ENCODE data around the gene PTPRT. TPM values are rescaled to one million over a fixed set of nuclear protein-coding genes. Genes with fewer than 3 reads are reported as not detected.

PTPRT gene
- total RNA-seq (10 to 100 TPM; 10.7 to 30.8 TPM), polyA plus RNA-seq (ENCODE audit: insufficient read length in 2 of 2) (10 to 100 TPM; 33.2 to 46.1 TPM)
- long read RNA-seq, donor 1: 0 reads
- long read RNA-seq, donor 2: 0 reads
- long read RNA-seq, donor 3: 0 reads
- long read RNA-seq, donor 4: 0 reads

- H3K4me3 ChIP-seq (ENCODE audit: low read depth, low read length): peak within 1 kb of the TSS; percentile 53
- under 1% methylated on average over 113 of the region's 115 CpGs for WGBS (ENCODE audit: insufficient coverage)
- peaks cover 55% of the 10 kb centered on the region for H3K4me1 ChIP-seq (ENCODE audit: control insufficient read depth, insufficient read depth, low read length)
- H3K27ac ChIP-seq (ENCODE audit: low read depth, low read length): no peak within 1 kb of the TSS
- no peaks in the 10 kb centered on the region for H3K9me3 ChIP-seq (ENCODE audit: control insufficient read depth, insufficient read depth, low read length)
- DNase-seq (ENCODE audit: low read depth in 4 of 6, low spot score in 6 of 6): peak in 2 of 6 donors; percentile 65 to 81
- H3K36me3 ChIP-seq (ENCODE audit: control insufficient read depth, insufficient read depth, low read length): no peaks in the 10 kb centered on the region
- peaks cover 15% of the 10 kb centered on the region for H3K27me3 ChIP-seq (ENCODE audit: control insufficient read depth, insufficient read depth, low read length)
Observed at GRCh38 chr20:43189554-43190331, at the start of gene PTPRT. Gene PTPRT (minus strand): TSS chr20:43189906. CDS start chr20:43189733, 173 bp downstream.

- Histone ChIP-seq H3K4me3 (ENCODE audit: low read depth, low read length) (no peak overlapping the region), H3K27me3 (ENCODE audit: control insufficient read depth, insufficient read depth, low read length) (peaks cover 2% of the 10 kb centered on the region), H3K36me3 (ENCODE audit: control insufficient read depth, insufficient read depth, low read length) (no peaks in the 10 kb centered on the region), H3K4me1 (ENCODE audit: control insufficient read depth, insufficient read depth, low read length) (peaks cover 3% of the 10 kb centered on the region), H3K27ac (ENCODE audit: low read depth, low read length) (no peak overlapping the region), H3K9me3 (ENCODE audit: control insufficient read depth, insufficient read depth, low read length) (no peaks in the 10 kb centered on the region)
- DNase-seq (ENCODE audit: low read depth in 4 of 6, low spot score in 6 of 6): peak in 1 of 6 donors; percentile 55
- WGBS (ENCODE audit: insufficient coverage): 88% methylated on average over 1 of the region's 3 CpGs
Observed at GRCh38 chr20:43238833-43239232, 49.1 kb upstream of the PTPRT start.

DNA sequence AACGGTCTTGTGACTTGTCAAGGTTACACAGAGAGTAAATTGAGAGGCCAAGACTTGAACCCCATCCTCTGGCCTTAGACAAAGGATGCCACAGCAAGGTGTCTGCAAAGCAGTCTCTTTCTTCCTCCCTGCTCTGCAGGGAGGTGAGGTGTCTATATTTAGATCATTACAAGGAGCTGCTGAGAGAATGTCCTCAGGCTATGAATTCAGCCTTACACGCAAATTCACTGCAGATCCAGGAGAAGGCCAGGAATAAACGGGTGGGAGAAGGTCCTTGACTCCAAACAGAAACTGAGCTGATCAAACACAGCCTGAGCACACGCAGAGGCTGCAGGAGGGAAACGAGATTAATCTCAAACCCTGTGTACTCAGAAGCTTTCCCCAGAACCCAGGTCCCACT lies 48.6 kb upstream of the PTPRT start:
- H3K27me3 ChIP-seq (ENCODE audit: control insufficient read depth, insufficient read depth, low read length): peaks cover 2% of the 10 kb centered on the region
- 63% methylated on average over 4 of the region's 5 CpGs for WGBS (ENCODE audit: insufficient coverage)
- H3K9me3 ChIP-seq (ENCODE audit: control insufficient read depth, insufficient read depth, low read length): no peaks in the 10 kb centered on the region
- no peak overlapping the region for H3K27ac ChIP-seq (ENCODE audit: low read depth, low read length)
- H3K36me3 ChIP-seq (ENCODE audit: control insufficient read depth, insufficient read depth, low read length): no peaks in the 10 kb centered on the region
- no peaks in the 10 kb centered on the region for H3K4me1 ChIP-seq (ENCODE audit: control insufficient read depth, insufficient read depth, low read length)
- H3K4me3 ChIP-seq (ENCODE audit: low read depth, low read length): no peak overlapping the region
- DNase-seq (ENCODE audit: low read depth in 4 of 6, low spot score in 6 of 6): no peak

DNA sequence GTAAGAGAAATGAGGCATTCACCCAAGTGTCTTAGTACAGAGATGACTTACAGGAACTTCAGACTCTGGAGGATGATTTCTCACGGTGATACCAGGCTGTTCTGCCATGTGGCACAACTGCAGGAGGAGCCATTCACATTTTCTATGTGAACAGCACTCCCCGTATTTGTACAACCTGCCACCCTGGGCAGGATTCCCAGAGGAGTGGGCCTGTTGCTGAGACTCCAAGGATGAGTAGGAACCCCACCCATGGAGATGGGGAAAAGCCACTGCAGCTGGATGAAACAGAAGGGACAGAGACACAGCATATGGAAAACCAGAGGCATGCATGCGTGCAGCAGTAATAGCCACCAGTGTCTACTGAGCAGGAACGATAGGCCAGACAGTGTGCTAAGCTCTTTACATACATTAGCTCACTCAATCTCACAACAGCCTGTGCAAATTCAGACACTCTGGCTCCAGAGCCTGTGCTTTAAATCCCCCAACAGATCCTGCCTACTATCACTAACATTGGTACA lies 48.0 kb upstream of the PTPRT start:
- Histone ChIP-seq H3K4me3 (ENCODE audit: low read depth, low read length) (no peak overlapping the region), H3K9me3 (ENCODE audit: control insufficient read depth, insufficient read depth, low read length) (no peaks in the 10 kb centered on the region), H3K27me3 (ENCODE audit: control insufficient read depth, insufficient read depth, low read length) (peaks cover 2% of the 10 kb centered on the region), H3K36me3 (ENCODE audit: control insufficient read depth, insufficient read depth, low read length) (no peaks in the 10 kb centered on the region), H3K4me1 (ENCODE audit: control insufficient read depth, insufficient read depth, low read length) (no peaks in the 10 kb centered on the region), H3K27ac (ENCODE audit: low read depth, low read length) (no peak overlapping the region)
- WGBS (ENCODE audit: insufficient coverage): 62% methylated on average over 4 of the region's 4 CpGs
- peak in 2 of 6 donors; percentile 48 to 62 for DNase-seq (ENCODE audit: low read depth in 4 of 6, low spot score in 6 of 6)

DNA sequence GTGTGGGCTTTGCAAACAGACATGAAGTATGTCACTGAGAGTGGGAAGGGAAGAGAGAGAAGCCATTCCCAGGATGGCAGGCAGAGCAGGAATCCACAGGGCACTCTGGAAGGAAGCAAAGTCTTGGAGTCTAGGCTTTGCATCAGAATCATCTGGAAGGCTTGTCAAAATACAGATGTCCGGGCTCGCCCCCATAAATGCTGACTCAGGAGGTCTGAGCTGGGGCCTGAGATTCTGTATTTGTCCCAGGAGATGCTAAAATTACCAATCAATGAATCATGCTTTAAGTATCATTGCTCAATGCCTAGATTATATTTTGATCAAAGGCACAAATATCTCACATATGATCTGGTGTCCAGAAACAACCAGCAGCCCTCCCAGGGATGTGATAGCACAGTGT lies 46.3 kb upstream of the PTPRT start:
- DNase-seq (ENCODE audit: low read depth in 4 of 6, low spot score in 6 of 6): no peak
- no peaks in the 10 kb centered on the region for H3K36me3 ChIP-seq (ENCODE audit: control insufficient read depth, insufficient read depth, low read length)
- 92% methylated on average over 2 of the region's 2 CpGs for WGBS (ENCODE audit: insufficient coverage)
- H3K27ac ChIP-seq (ENCODE audit: low read depth, low read length): no peak overlapping the region
- H3K27me3 ChIP-seq (ENCODE audit: control insufficient read depth, insufficient read depth, low read length): peaks cover 2% of the 10 kb centered on the region
- H3K4me1 ChIP-seq (ENCODE audit: control insufficient read depth, insufficient read depth, low read length): no peaks in the 10 kb centered on the region
- H3K9me3 ChIP-seq (ENCODE audit: control insufficient read depth, insufficient read depth, low read length): no peaks in the 10 kb centered on the region
- no peak overlapping the region for H3K4me3 ChIP-seq (ENCODE audit: low read depth, low read length)

DNA sequence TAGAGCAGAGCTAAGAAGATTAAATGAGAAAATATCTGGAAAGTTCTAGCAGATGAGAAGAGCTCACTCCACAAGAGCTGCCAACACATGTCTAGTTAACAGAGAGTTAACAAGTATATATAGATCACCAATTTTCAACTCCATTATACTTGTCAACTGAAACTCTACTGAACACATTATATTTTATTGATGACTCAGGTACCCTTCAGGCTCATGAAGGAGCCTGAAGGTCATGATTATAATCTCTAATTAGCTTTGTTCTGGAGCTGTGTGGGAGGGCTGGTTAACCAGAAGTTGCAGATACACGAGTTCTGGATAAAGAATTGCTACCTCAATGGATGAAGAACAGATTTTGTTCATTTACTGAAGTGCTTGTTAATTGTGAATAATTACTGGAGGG lies 42.1 kb upstream of the PTPRT start:
- WGBS (ENCODE audit: insufficient coverage): 67% methylated on average over 1 of the region's 1 CpG
- no peaks in the 10 kb centered on the region for H3K36me3 ChIP-seq (ENCODE audit: control insufficient read depth, insufficient read depth, low read length)
- no peak for DNase-seq (ENCODE audit: low read depth in 4 of 6, low spot score in 6 of 6)
- H3K4me1 ChIP-seq (ENCODE audit: control insufficient read depth, insufficient read depth, low read length): no peaks in the 10 kb centered on the region
- H3K27ac ChIP-seq (ENCODE audit: low read depth, low read length): no peak overlapping the region
- H3K27me3 ChIP-seq (ENCODE audit: control insufficient read depth, insufficient read depth, low read length): no peaks in the 10 kb centered on the region
- no peak overlapping the region for H3K4me3 ChIP-seq (ENCODE audit: low read depth, low read length)
- H3K9me3 ChIP-seq (ENCODE audit: control insufficient read depth, insufficient read depth, low read length): no peaks in the 10 kb centered on the region

DNA sequence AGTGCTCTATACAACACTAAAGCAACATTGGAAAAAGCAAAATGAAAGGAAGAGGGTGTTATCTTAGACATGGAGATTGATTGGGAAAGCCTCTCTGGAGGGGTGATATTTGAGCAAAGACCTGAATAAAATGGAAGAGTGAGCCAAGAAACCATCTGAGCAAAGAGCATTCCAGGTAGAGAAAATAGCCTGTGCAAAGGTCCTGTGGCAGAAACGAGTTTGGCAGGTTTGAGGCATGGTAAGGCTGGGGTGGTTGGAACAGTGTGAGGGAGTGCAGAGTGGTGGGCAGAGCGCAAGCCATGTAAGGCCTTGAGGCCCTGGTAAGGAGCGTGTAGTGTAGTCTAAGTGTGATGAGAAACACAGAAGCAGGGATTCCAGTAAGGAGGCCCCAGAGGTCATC lies 40.0 kb upstream of the PTPRT start:
- H3K9me3 ChIP-seq (ENCODE audit: control insufficient read depth, insufficient read depth, low read length): no peaks in the 10 kb centered on the region
- H3K36me3 ChIP-seq (ENCODE audit: control insufficient read depth, insufficient read depth, low read length): no peaks in the 10 kb centered on the region
- WGBS (ENCODE audit: insufficient coverage): 90% methylated on average over 3 of the region's 3 CpGs
- H3K27ac ChIP-seq (ENCODE audit: low read depth, low read length): no peak overlapping the region
- H3K27me3 ChIP-seq (ENCODE audit: control insufficient read depth, insufficient read depth, low read length): no peaks in the 10 kb centered on the region
- H3K4me3 ChIP-seq (ENCODE audit: low read depth, low read length): no peak overlapping the region
- H3K4me1 ChIP-seq (ENCODE audit: control insufficient read depth, insufficient read depth, low read length): peaks cover 3% of the 10 kb centered on the region
- DNase-seq (ENCODE audit: low read depth in 4 of 6, low spot score in 6 of 6): no peak

DNA sequence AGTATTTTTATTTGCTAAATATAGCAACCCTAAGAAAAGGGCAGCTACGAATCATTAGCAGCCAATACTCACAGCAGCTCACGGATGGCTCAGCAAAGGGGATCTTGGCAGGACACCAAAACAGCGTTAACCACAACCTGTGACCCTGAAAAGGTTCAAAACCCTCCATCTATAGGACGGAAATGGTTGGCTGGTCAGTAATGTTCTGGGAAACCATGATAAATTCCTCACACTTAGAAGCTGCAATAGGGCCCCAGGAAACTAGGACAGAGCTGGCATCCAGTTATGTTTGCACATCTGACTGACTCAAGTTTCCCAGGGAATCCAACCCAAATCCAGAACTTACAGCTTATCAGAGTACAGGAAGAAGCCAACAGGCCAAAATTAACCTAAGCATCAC lies 30.9 kb upstream of the PTPRT start:
- no peaks in the 10 kb centered on the region for H3K36me3 ChIP-seq (ENCODE audit: control insufficient read depth, insufficient read depth, low read length)
- WGBS (ENCODE audit: insufficient coverage): 43% methylated on average over 1 of the region's 4 CpGs
- no peak overlapping the region for H3K4me3 ChIP-seq (ENCODE audit: low read depth, low read length)
- no peaks in the 10 kb centered on the region for H3K9me3 ChIP-seq (ENCODE audit: control insufficient read depth, insufficient read depth, low read length)
- peaks cover 2% of the 10 kb centered on the region for H3K27me3 ChIP-seq (ENCODE audit: control insufficient read depth, insufficient read depth, low read length)
- DNase-seq (ENCODE audit: low read depth in 4 of 6, low spot score in 6 of 6): peak in 1 of 6 donors; percentile 21
- H3K4me1 ChIP-seq (ENCODE audit: control insufficient read depth, insufficient read depth, low read length): peaks cover 11% of the 10 kb centered on the region
- H3K27ac ChIP-seq (ENCODE audit: low read depth, low read length): no peak overlapping the region

DNA sequence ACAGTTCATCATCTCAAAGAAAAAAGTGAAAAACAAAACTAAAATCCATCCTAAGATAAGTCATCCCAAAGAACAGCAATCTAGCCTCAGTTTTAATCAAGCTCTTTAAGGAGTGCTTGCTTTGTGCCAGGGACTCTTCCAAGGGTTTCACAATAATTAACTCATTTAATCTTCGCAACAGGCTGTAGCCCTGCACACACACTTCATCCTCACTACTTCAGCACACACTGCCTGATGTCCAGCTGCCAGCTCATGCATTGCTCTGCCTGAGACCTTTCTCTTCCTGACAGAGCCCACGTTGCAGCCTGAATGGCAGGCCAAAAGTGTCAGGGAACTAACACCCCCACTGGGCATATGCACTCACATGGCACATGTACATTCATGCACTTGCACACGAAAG lies 21.2 kb upstream of the PTPRT start:
- Histone ChIP-seq H3K27me3 (ENCODE audit: control insufficient read depth, insufficient read depth, low read length) (no peaks in the 10 kb centered on the region), H3K4me3 (ENCODE audit: low read depth, low read length) (no peak overlapping the region), H3K36me3 (ENCODE audit: control insufficient read depth, insufficient read depth, low read length) (no peaks in the 10 kb centered on the region), H3K4me1 (ENCODE audit: control insufficient read depth, insufficient read depth, low read length) (no peaks in the 10 kb centered on the region), H3K27ac (ENCODE audit: low read depth, low read length) (no peak overlapping the region), H3K9me3 (ENCODE audit: control insufficient read depth, insufficient read depth, low read length) (no peaks in the 10 kb centered on the region)
- DNase-seq (ENCODE audit: low read depth in 4 of 6, low spot score in 6 of 6): no peak
- WGBS (ENCODE audit: insufficient coverage): 80% methylated on average over 1 of the region's 3 CpGs

- Histone ChIP-seq H3K4me3 (ENCODE audit: low read depth, low read length) (no peak overlapping the region), H3K27me3 (ENCODE audit: control insufficient read depth, insufficient read depth, low read length) (no peaks in the 10 kb centered on the region), H3K9me3 (ENCODE audit: control insufficient read depth, insufficient read depth, low read length) (no peaks in the 10 kb centered on the region), H3K4me1 (ENCODE audit: control insufficient read depth, insufficient read depth, low read length) (no peaks in the 10 kb centered on the region), H3K36me3 (ENCODE audit: control insufficient read depth, insufficient read depth, low read length) (no peaks in the 10 kb centered on the region), H3K27ac (ENCODE audit: low read depth, low read length) (no peak overlapping the region)
- no peak for DNase-seq (ENCODE audit: low read depth in 4 of 6, low spot score in 6 of 6)
- WGBS (ENCODE audit: insufficient coverage): 77% methylated on average over 1 of the region's 2 CpGs
Observed at GRCh38 chr20:43209831-43210230, 20.1 kb upstream of the PTPRT start.

Measured in spinal cord (tissue), 10 donors.